NB4 (cell line): Measurements from ENCODE around the gene KIF1A.

Source experiments
- DNase-seq: peaks from one replicate; pipeline ENCODE4 v3.0.0; 2010; ENCODE audit warnings: low read depth
- H3K4me3 ChIP-seq: one replicate; pipeline ENCODE4 v1.5.1; 2011; ENCODE audit warnings: mild to moderate bottlenecking, low read depth, low read length, moderate library complexity
- MYC ChIP-seq: IDR thresholded peaks from 2 replicates; pipeline ENCODE4 v1.6.1; 2011; ENCODE audit warnings: low read depth, low read length
- POLR2A ChIP-seq: IDR thresholded peaks from 2 replicates; pipeline ENCODE4 v1.6.1; 2011; ENCODE audit warnings: mild to moderate bottlenecking; ENCODE audit not compliant: insufficient read length; ENCODE audit errors: extremely low read depth
- TF ChIP-seq, protein P1 (sequence below): IDR thresholded peaks from one replicate; pipeline ENCODE4 v1.5.1; 2012; ENCODE audit warnings: low read depth, low read length
- TF ChIP-seq, protein P2 (sequence below): IDR thresholded peaks from 2 replicates; pipeline ENCODE4 v1.6.1; 2011; ENCODE audit warnings: low read depth, low read length

KIF1A gene

DNA sequence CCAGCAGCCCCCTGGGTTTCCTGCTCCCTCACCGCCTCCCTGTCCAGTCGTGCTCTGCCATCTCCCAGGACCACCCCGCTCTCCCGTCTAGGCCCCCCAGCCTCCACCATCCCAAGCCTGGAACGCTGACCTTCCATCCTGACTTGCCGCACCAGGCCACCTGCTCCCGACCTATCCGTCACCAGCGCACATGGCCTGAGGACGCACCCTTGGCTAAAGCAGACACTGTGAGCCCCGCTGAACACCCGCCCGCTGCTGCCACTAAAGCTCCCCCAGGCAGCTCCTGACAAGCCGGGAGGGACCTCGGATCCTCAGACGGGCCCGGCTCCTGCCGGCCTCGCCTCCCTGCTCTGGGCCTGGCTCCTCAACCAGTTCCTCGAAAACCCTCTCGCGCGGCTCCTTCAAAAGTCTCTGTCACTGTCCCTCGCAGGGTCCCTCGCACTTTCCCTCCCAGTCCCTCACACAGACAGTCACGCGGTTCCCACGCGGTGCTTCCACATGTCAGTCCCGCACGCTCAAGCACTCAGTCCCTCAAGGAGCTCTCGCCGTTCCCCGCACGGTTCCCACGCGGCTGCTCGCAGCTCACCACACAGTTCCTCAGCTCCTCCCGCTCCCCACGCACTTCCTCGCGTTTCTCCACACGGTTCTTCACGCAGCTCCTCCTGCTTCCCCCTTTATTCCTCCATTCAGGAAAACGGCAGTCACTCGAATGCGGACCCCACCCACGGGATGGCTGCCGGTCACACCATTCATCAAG, 42.4 kb downstream of the KIF1A start:
- H3K4me3 ChIP-seq, result no peak overlapping the region
- TF ChIP-seq MYC, result no peak
- TF ChIP-seq, protein P1, sequence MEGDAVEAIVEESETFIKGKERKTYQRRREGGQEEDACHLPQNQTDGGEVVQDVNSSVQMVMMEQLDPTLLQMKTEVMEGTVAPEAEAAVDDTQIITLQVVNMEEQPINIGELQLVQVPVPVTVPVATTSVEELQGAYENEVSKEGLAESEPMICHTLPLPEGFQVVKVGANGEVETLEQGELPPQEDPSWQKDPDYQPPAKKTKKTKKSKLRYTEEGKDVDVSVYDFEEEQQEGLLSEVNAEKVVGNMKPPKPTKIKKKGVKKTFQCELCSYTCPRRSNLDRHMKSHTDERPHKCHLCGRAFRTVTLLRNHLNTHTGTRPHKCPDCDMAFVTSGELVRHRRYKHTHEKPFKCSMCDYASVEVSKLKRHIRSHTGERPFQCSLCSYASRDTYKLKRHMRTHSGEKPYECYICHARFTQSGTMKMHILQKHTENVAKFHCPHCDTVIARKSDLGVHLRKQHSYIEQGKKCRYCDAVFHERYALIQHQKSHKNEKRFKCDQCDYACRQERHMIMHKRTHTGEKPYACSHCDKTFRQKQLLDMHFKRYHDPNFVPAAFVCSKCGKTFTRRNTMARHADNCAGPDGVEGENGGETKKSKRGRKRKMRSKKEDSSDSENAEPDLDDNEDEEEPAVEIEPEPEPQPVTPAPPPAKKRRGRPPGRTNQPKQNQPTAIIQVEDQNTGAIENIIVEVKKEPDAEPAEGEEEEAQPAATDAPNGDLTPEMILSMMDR, result no peak
- no peak for TF ChIP-seq POLR2A
- TF ChIP-seq, protein P2, sequence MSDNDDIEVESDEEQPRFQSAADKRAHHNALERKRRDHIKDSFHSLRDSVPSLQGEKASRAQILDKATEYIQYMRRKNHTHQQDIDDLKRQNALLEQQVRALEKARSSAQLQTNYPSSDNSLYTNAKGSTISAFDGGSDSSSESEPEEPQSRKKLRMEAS, result no peak
- DNase-seq, result no peak

GRCh38 chr2:240775905-240776304, 44.1 kb downstream of the KIF1A start:
- no peak for DNase-seq
- TF ChIP-seq, protein P1, result no peak
- TF ChIP-seq POLR2A, result no peak
- TF ChIP-seq, protein P2, result no peak
- TF ChIP-seq MYC, result no peak
- H3K4me3 ChIP-seq, result no peak overlapping the region

GRCh38 chr2:240774856-240775255, 45.2 kb downstream of the KIF1A start:
- TF ChIP-seq, protein P1, result no peak
- no peak for TF ChIP-seq MYC
- TF ChIP-seq, protein P2, result no peak
- no peak for TF ChIP-seq POLR2A
- DNase-seq, result no peak

DNA sequence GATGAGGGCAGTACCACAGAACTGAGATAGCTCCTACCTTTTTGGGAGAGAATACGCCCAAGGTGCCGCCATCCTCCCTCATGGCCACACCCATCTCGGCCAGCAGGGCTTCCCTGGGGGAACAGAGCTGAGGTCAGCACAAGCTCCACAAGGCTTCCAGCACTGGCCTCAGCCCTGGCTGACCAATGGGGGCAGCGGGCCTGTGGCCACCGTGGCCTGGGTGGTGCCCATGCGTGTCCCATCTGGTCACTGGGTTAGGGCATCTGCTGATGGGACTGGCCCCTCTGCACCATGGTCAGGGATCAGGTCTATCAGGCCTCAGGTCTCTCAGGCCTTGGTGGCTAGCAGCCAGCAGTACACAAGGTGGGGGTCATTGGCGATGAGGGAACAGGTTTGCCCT, 50.9 kb downstream of the KIF1A start:
- TF ChIP-seq, protein P1, result no peak
- TF ChIP-seq POLR2A (no peak), MYC (no peak)
- TF ChIP-seq, protein P2, result no peak

More at GRCh38 chr2:240774856-240775255, 45.2 kb downstream of the KIF1A start:
- H3K4me3 ChIP-seq, result no peak overlapping the region

DNA sequence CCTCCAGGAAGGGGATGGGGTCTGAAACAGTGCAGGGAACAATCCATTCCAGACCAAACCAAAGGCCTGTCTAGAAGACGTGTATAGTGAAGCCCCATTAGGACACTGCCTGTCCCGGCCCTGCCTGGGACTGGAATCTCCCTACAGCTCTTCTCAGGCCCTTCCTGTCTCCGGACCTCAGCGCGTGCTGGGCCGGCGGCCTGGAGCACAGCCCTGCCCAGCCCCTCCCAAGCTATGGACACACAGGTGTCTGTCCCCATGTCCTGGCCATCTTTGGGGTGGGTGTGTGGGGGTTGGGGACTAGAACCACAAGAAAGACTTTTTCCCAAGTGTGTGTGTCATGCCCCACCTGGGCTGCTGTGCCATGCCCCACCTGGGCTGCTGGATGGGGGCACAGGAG, 51.8 kb downstream of the KIF1A start:
- TF ChIP-seq MYC, result no peak
- TF ChIP-seq, protein P1, result no peak
- TF ChIP-seq, protein P2, result no peak
- no peak overlapping the region for H3K4me3 ChIP-seq
- no peak for DNase-seq

More for the DNA sequence above, 50.9 kb downstream of the KIF1A start:
- no peak overlapping the region for H3K4me3 ChIP-seq
- no peak for DNase-seq
